Tongue (tissue), 2 donors: ENCODE results near the gene PIBF1. TPM values are rescaled to one million over a fixed set of nuclear protein-coding genes. Genes with fewer than 3 reads are reported as not detected.
"Not testable (repeated sequence)": the region's sequence is repeated elsewhere in the genome, so short reads cannot be mapped to it uniquely, and the experiment has no call there.

Experiments used
- DNase-seq: peaks from one replicate; pipeline ENCODE4 v3.0.0-alpha.2; 2015
- total RNA-seq: library from RNA; depleted of rRNA; stranded (reverse); fragments of >200 nt; gene quantifications from one replicate; pipeline ENCODE4 v1.2.3, GENCODE V29; 2014

The PIBF1 gene
- total RNA-seq, 1 donor from 2014 or later: 55.2 TPM

DNA sequence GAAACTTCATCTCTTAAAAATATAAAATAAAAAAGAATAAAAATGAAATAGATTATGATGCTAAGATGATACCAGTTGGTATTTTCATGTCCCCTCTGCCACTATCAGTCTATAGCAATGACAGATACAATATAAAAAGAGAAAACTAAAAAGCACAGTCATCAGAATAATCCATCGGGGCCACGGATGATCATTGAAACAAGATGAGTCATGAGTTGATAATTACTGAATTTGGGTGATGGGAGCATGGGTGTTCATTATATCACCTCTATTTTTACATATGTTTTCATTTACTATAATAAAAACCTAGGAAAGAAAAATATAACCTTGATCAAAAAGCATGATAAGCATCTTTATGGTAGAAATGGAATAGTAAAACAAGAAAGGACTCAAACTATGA, 41.1 kb downstream of the PIBF1 start:
- DNase-seq: no peak

- no peak for DNase-seq
Measured at GRCh38 chr13:72823724-72824123, 41.8 kb downstream of the PIBF1 start.

DNA sequence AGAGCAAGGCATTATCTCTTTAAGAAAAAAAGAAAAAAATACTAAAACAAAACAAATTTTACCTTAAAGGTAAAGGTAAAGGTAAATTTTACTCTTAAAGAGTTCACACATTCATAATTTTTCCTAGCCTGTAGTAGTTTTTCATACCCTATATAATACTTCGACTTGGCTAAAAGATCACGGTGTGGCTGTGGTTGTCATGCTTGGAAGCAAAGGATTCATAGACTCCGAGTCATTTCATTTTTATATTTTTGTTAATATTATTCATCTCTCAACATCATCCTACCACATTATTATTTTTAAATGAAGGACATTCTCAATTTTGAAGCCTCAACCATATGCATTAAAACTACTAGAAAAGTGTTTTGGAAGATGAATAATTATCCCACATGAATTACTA, 52.7 kb downstream of the PIBF1 start:
- no peak for DNase-seq

- peak; percentile 64 for DNase-seq
Measured at GRCh38 chr13:72839831-72840426, 58.0 kb downstream of the PIBF1 start.

DNA sequence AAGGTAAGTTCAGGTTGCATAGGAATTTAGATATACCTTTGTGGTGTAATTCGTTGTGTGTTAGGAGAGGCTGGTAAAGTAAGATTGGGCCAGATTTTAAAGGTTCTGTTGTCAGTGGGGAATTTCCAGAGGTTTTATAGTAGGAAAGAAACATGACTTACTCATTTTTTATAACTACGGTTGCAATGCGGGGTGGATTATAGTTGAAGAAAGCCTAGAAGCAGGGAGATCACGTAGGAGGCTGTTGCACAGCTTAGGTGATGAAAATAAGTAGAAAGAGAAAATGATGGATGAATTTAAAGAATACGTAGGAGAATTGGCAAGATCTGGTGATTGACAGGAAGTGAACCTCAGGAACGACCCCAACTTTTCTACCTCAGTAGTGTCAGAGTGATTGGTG, 61.1 kb downstream of the PIBF1 start:
- DNase-seq: no peak

DNA sequence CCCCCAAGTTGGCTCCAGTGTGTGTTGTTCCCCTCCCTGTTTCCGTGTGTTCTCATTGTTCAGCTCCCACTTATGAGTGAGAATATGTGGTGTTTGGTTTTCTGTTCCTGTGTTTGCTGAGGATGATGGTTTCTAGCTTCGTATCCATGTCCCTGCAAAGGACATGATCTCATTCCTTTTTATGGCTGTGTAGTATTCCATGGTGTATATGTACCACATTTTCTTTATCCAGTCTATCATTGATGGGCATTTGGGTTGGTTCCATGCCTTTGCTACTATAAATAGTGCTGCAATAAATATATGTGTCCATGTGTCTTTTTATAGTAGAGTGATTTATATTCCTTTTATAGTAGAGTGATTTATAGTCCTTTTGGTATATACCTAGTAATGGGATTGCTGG, 63.2 kb downstream of the PIBF1 start:
- DNase-seq: not testable (repeated sequence)

GRCh38 chr13:72849571-72849970, 67.6 kb downstream of the PIBF1 start:
- no peak for DNase-seq

DNA sequence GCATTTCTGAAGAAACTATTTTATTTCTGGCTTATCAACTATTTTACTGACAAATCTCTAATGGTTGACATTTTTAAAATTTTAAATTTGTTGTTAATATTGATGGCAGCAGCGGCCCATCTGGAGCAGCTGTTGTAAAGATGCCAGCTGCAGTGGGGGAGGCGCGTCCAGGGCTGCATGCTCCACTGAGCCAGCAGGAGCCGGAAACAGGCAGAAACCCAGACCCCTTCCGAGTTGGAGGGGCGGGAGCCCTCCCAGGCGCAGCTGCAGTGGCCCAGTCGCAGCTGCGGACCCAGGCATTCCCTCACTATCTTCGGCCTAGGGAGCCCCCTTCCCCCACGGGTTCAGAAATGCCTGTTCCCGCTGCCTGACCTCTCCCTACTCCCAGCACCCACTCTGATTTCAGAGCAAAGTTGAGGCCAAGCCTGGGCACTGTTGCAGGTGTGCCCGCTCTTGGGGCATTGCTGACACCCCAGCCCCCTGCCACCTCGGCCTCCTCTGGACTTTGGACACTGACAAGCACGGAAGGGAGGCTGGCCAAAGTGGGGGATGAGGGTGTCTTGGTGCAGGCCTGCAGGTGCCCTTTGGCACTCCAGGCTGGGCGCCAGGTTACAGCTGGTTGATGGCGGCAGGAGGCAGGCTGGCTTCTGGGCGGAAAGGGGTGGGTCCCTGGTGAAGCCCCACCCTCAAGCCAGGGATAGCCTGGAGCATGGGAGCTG, 69.2 kb downstream of the PIBF1 start:
- no peak for DNase-seq

DNA sequence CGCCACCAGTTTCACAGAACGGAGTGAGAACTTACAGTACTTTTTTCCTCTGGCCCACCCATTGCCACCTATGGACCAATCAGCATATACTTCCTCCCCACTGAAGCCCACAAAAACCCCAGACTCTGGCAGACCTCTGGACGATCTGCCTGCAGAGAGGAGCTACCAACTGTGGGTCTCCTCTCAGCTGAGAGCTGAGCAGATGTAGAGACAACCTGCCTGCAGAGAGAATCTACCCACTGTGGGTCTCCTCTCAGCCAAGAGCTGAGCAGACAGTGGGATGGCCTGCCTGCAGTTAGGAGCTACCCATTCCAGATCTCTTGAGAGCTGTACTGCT, 69.7 kb downstream of the PIBF1 start:
- DNase-seq: no peak

- DNase-seq: no peak
Measured at GRCh38 chr13:72852207-72852606, 70.3 kb downstream of the PIBF1 start.

GRCh38 chr13:72853000-72853399, 71.1 kb downstream of the PIBF1 start:
- DNase-seq: no peak

- DNase-seq: peak; percentile 58
Measured at GRCh38 chr13:72864142-72865011, 82.4 kb downstream of the PIBF1 start.

GRCh38 chr13:72868229-72868628, 86.3 kb downstream of the PIBF1 start:
- DNase-seq: no peak

- no peak for DNase-seq
Measured at GRCh38 chr13:72875233-72875632, 93.3 kb downstream of the PIBF1 start.

GRCh38 chr13:72884101-72884500, 102.2 kb downstream of the PIBF1 start:
- no peak for DNase-seq

DNA sequence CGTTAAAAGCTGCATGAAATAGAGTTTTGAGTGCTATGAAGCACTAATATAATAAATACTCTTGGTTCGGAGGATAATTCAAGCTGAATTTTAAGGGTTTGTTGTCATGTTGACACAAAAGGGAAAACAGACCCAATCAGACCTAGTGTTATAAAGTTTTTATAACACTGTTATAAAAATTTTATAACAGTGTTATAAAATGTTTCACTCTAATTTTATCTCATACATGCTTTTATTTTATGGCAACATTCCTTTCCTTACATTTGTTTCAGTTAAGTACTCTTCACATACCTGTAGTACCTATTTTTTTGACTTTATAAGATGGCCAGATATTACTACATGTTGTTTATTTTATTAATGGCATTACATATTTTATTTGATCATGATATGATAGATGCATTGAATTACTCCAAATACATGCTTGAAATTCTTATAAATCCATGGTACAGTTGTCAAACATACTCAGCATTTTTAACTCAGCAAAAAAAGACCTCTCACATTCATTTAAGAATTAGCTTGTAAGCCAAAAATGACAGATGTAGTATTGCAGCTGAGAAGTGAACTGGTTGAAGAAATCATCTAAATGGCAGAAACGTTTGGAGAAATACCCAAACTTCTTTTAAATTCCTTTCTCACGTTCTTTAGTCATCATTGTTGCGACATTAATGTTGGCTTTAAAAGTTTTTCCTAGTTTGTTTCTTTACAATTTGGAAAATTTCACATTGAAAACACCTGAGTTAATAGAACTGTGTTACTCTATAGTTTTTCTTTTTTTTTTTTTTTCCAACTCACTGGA, 104.5 kb downstream of the PIBF1 start:
- peak; percentile 16 for DNase-seq

GRCh38 chr13:72889495-72889894, 107.6 kb downstream of the PIBF1 start:
- DNase-seq: no peak

DNA sequence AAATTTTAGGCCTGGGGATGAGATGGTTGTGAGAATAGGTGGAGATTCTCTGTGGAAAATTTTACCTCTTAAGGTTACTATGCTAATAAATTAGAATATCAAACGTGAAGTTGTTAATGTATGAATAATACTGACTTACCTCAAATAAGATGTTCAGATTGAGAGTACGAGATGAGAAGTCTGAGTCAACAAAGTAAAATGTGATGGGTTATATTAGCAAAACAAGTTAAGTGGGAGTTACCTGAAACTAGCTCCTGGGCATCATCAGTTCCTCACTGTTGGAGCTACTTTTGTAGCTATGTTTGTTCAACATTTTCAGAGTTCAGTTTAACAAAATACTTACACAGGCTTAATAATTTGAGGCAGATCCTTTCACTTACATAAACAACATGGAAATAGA, 108.6 kb downstream of the PIBF1 start:
- no peak for DNase-seq

DNA sequence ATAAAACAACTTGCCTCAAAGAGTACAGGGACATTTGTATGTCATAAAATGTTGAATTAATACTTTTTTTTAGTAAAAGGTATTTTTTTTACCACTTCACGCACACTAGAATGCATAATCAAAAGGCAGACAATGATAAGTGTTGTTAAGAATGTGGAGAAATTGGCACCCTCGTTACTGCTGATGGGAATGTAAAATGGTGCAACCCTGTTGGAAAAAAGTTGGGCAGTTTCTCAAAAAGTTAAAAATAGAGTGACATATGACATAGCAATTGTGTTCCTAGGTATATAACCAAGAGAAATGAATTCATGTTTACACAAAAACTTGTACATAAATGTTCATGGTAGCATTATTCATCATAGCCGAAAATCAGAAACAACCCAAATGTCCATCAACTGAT, 109.5 kb downstream of the PIBF1 start:
- DNase-seq: no peak

- DNase-seq: no peak
Measured at GRCh38 chr13:72896869-72897268, 114.9 kb downstream of the PIBF1 start.

DNA sequence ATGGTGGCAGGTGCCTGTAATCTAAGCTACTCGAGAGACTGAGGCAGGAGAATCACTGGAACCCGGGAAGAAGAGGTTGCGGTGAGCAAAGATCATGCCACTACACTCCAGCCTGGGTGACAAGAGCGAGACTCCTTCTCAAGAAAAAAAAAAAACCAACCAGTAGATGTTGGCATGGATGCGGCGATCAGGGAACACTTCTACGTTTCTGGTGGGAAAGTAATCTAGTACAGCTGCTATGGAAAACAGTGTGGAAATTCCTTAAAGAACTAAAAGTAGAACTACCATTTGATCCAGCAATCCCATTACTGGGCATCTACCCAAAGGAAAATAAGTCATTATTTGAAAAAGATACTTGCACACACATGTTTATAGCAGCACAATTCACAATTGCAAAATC, 119.6 kb downstream of the PIBF1 start:
- not testable (repeated sequence) for DNase-seq

- no peak for DNase-seq
Measured at GRCh38 chr13:72908416-72908815, 126.5 kb downstream of the PIBF1 start.

GRCh38 chr13:72911981-72912380, 130.0 kb downstream of the PIBF1 start:
- DNase-seq: no peak
